Mucosa of rectum (tissue), 2 donors: ENCODE data around the gene TIPARP.
"Not testable (repeated sequence)": the region's sequence is repeated elsewhere in the genome, so short reads cannot be mapped to it uniquely, and the experiment has no call there.

Experiments used
- H3K27ac ChIP-seq, 2 donors: one replicate each; pipeline ENCODE4 v1.7.0; 2013; ENCODE audit warnings: inconsistent platforms in 2 of 2, low read depth in 2 of 2, low read length in 2 of 2
- H3K27me3 ChIP-seq, 2 donors: one replicate each; pipeline ENCODE4 v1.7.0; 2013; ENCODE audit warnings: low read length in 2 of 2; ENCODE audit not compliant: control insufficient read depth in 2 of 2, insufficient read depth in 2 of 2
- H3K36me3 ChIP-seq, 2 donors: one replicate each; pipeline ENCODE4 v1.7.0; 2013; ENCODE audit warnings: low read length in 2 of 2; ENCODE audit not compliant: control insufficient read depth in 2 of 2, insufficient read depth in 2 of 2
- H3K4me1 ChIP-seq, 2 donors: one replicate each; pipeline ENCODE4 v1.7.0; 2013; ENCODE audit warnings: low read length in 2 of 2, mild to moderate bottlenecking in 1 of 2; ENCODE audit not compliant: control insufficient read depth in 2 of 2, insufficient read depth in 2 of 2
- H3K4me3 ChIP-seq, 2 donors: one replicate each; pipeline ENCODE4 v1.7.0; 2013; ENCODE audit warnings: low read length in 2 of 2
- H3K9ac ChIP-seq, 2 donors: one replicate each; pipeline ENCODE4 v1.7.0; 2013; ENCODE audit warnings: low read length in 2 of 2, low read depth in 1 of 2, mild to moderate bottlenecking in 1 of 2
- H3K9me3 ChIP-seq, 2 donors: one replicate each; pipeline ENCODE4 v1.7.0; 2013; ENCODE audit warnings: low read length in 2 of 2; ENCODE audit not compliant: control insufficient read depth in 2 of 2
- donor health status: healthy.
- donor health status: Normal muscosa, but diverticular disease.

TIPARP gene

GRCh38 chr3:156734661-156735060 is 60.3 kb downstream of the TIPARP start:
- not testable (repeated sequence) for H3K27ac ChIP-seq, H3K9ac ChIP-seq, H3K4me1 ChIP-seq, H3K27me3 ChIP-seq, H3K36me3 ChIP-seq, H3K9me3 ChIP-seq, H3K4me3 ChIP-seq

GRCh38 chr3:156735471-156735870 is 61.1 kb downstream of the TIPARP start:
- no peak overlapping the region for H3K27ac ChIP-seq
- no peaks in the 10 kb centered on the region for H3K27me3 ChIP-seq
- H3K36me3 ChIP-seq, result no peaks in the 10 kb centered on the region
- no peak overlapping the region for H3K4me3 ChIP-seq
- no peak overlapping the region for H3K9ac ChIP-seq
- no peaks in the 10 kb centered on the region for H3K9me3 ChIP-seq
- H3K4me1 ChIP-seq, result no peaks in the 10 kb centered on the region

DNA sequence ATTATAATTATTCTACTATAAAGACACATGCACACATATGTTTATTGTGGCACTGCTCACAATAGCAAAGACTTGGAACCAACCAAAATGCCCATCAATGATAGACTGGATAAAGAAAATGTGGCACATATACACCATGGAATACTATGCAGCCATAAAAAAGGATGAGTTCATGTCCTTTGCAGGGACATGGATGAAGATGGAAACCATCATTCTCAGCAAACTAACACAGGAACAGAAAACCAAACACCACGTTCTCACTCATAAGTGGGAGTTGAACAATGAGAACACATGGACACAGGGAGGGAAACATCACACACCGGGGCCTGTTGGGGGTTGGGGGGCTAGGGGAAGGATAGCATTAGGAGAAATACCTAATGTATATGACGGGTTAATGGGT is 62.7 kb downstream of the TIPARP start:
- not testable (repeated sequence) for H3K9ac ChIP-seq, H3K4me1 ChIP-seq, H3K9me3 ChIP-seq, H3K27me3 ChIP-seq, H3K27ac ChIP-seq, H3K36me3 ChIP-seq, H3K4me3 ChIP-seq

GRCh38 chr3:156738251-156738650 is 63.9 kb downstream of the TIPARP start:
- H3K9ac ChIP-seq, result no peak overlapping the region
- no peaks in the 10 kb centered on the region for H3K27me3 ChIP-seq
- H3K36me3 ChIP-seq, result no peaks in the 10 kb centered on the region
- H3K27ac ChIP-seq, result no peak overlapping the region
- no peaks in the 10 kb centered on the region for H3K4me1 ChIP-seq
- no peak overlapping the region for H3K4me3 ChIP-seq
- no peaks in the 10 kb centered on the region for H3K9me3 ChIP-seq

DNA sequence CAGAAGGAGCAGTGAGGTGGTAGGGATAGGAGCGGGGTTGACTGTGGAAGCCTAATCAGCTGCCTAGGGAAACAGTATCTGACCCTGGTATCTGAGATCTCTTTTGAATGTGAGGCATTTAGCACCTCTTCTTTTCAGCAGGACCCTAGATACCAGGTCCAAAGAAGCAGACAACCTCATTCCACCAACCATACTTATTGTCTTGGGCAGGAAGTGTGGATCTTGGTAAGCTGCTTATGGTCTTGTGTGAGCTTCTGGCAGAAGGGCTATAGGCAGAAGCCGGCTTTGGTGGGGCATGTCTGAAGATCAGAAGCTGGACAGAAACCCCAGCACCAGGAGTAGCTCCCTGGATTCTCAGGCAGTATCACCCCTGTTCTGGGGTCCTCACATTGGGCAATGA is 65.6 kb downstream of the TIPARP start:
- H3K9me3 ChIP-seq, result no peaks in the 10 kb centered on the region
- H3K9ac ChIP-seq, result no peak overlapping the region
- H3K4me1 ChIP-seq, result no peaks in the 10 kb centered on the region
- no peaks in the 10 kb centered on the region for H3K27me3 ChIP-seq
- H3K4me3 ChIP-seq, result no peak overlapping the region
- H3K27ac ChIP-seq, result no peak overlapping the region
- H3K36me3 ChIP-seq, result no peaks in the 10 kb centered on the region

DNA sequence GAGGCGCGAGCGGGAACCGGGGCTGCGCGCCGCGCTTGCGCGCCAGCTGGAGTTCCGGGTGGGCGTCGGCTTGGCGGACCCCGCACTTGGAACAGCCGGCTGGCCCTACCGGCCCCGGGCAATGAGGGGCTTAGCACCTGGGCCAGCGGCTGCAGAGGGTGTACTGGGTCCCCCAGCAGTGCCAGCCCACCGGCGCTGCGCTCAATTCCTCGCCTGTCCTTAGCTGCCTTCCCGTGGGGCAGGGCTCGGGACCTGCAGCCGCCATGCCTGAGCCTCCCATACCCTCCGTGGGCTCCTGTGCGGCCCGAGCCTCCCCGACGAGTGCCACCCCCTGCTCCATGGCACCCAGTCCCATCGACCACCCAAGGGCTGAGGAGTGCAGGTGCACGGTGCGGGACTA is 66.2 kb downstream of the TIPARP start:
- H3K4me1 ChIP-seq, H3K4me3 ChIP-seq, H3K9me3 ChIP-seq, H3K9ac ChIP-seq, H3K36me3 ChIP-seq, H3K27ac ChIP-seq, H3K27me3 ChIP-seq: not testable (repeated sequence)

DNA sequence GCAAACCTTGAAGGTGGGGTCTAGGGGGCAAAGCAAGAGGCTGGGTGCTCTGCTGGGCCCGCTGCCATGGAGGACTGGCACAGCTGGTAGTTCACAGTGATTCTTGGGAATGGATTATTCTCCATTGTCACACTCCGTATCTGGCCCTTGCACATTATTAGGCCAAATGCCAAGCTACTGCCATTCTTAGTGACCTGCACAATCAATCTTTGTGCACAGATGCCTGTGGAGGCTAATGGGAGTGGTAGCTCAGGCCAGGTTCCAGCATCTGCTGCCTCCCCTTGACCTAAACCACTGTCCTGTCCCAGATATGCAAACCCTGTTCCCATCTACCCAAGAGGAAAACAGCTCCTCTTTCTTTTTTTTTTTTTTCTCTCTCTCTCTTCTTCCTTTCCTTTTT is 67.5 kb downstream of the TIPARP start:
- no peak overlapping the region for H3K27ac ChIP-seq

DNA sequence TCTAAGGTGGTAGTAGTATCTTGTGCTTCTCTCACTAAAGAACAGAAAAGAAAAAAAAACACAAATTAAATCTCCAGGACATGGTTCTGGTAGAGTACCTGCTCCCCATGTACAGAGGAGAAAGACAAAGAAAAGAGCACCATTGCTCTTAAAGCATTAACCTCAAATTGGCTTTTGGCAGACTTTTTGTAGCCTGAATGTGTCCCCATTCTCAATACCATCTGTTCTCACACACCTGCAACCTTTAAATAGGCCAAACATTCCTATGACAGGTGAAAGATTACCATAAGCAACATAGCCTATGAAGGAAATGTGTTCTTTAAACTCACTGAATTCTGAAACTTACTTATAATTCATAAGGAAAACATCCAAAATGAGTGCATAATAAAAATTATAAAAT is 68.0 kb downstream of the TIPARP start:
- Histone ChIP-seq H3K4me1 (no peaks in the 10 kb centered on the region), H3K36me3 (no peaks in the 10 kb centered on the region), H3K27me3 (no peaks in the 10 kb centered on the region), H3K4me3 (no peak overlapping the region), H3K9me3 (peaks cover 0 to under 1% of the 10 kb centered on the region in 2 donors), H3K9ac (no peak overlapping the region), H3K27ac (no peak overlapping the region)

More for the DNA sequence above, 67.5 kb downstream of the TIPARP start:
- no peaks in the 10 kb centered on the region for H3K4me1 ChIP-seq
- no peaks in the 10 kb centered on the region for H3K27me3 ChIP-seq
- no peak overlapping the region for H3K9ac ChIP-seq
- H3K36me3 ChIP-seq, result no peaks in the 10 kb centered on the region
- no peaks in the 10 kb centered on the region for H3K9me3 ChIP-seq
- no peak overlapping the region for H3K4me3 ChIP-seq

DNA sequence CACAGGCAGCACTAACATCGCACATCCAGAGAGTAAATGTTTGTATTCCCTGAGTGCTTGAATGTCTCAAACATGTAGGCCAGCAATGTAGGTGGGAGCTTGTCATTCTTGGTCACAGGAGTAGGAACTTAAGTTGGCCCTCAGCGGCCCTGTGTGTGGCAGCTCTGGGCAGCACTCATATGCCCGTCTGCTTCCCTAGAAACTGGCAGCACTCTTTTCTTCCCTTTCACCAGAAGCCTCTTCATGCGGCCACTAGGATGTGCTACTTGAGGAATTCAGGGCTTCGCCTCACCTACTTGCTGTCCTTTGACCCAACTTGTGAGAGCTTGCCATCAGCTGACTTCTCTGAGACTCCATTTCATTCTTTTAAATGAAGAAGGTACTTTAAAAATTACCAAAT is 69.5 kb downstream of the TIPARP start:
- peaks cover 0 to 2% of the 10 kb centered on the region in 2 donors for H3K9me3 ChIP-seq
- H3K27ac ChIP-seq, result no peak overlapping the region
- no peaks in the 10 kb centered on the region for H3K27me3 ChIP-seq

GRCh38 chr3:156744631-156745030 is 70.2 kb downstream of the TIPARP start:
- H3K27ac ChIP-seq, result no peak overlapping the region
- no peak overlapping the region for H3K4me3 ChIP-seq
- no peaks in the 10 kb centered on the region for H3K4me1 ChIP-seq
- no peaks in the 10 kb centered on the region for H3K36me3 ChIP-seq
- no peaks in the 10 kb centered on the region for H3K27me3 ChIP-seq
- no peak overlapping the region for H3K9ac ChIP-seq
- H3K9me3 ChIP-seq, result peaks cover 0 to 2% of the 10 kb centered on the region in 2 donors

More for the DNA sequence above, 69.5 kb downstream of the TIPARP start:
- Histone ChIP-seq H3K9ac (no peak overlapping the region), H3K4me3 (no peak overlapping the region), H3K4me1 (no peaks in the 10 kb centered on the region), H3K36me3 (no peaks in the 10 kb centered on the region)

GRCh38 chr3:156745766-156746165 is 71.4 kb downstream of the TIPARP start:
- H3K9ac ChIP-seq, result no peak overlapping the region
- no peak overlapping the region for H3K4me3 ChIP-seq
- H3K27me3 ChIP-seq, result no peaks in the 10 kb centered on the region
- H3K27ac ChIP-seq, result no peak overlapping the region
- H3K36me3 ChIP-seq, result no peaks in the 10 kb centered on the region
- peaks cover 0 to 2% of the 10 kb centered on the region in 2 donors for H3K4me1 ChIP-seq
- peaks cover 0 to 2% of the 10 kb centered on the region in 2 donors for H3K9me3 ChIP-seq
